Endothelial cell of umbilical vein (primary cell): ENCODE measurements around the gene SELP. TPM values are rescaled to one million over a fixed set of nuclear protein-coding genes. Genes with fewer than 3 reads are reported as not detected.

Source experiments
- BruUV-seq: library from RNA; stranded (reverse); fragments of 400-500 nt; replicated peaks from 2 replicates; lab custom pipeline; 2021; lab: Mats Ljungman, UMichigan
- CTCF ChIA-PET: fragments of 300-600, 350-600 bp; sonication (Branson Sonifier 250); formaldehyde crosslinking; loops from one replicate; lab custom pipeline; 2021; ENCODE audit warnings: antibody characterized with exemption, inconsistent platforms; lab: Charles Lee
- POLR2A ChIA-PET: fragments of 300-600, 350-600 bp; sonication (Branson Sonifier 250); formaldehyde crosslinking; loops from one replicate; lab custom pipeline; 2021; ENCODE audit warnings: antibody characterized with exemption, inconsistent platforms; lab: Charles Lee
- DNase-seq: peaks from one replicate; pipeline ENCODE4 v3.0.0-alpha.2; 2011; ENCODE audit warnings: low read depth, low spot score
- FAIRE-seq: peaks from 2 replicates; lab custom pipeline; 2011; peaks lifted over from hg19 to GRCh38; lab: Jason Lieb, UNC
- H2AFZ ChIP-seq: 2 replicates; pipeline ENCODE4 v1.6.0; 2012; ENCODE audit warnings: low read depth, low read length, control low read depth, inconsistent platforms
- H3K27ac ChIP-seq: 2 replicates; pipeline ENCODE4 v1.5.1; 2011; ENCODE audit warnings: low read depth, mild to moderate bottlenecking, control low read depth, low read length, moderate library complexity; ENCODE audit not compliant: insufficient read depth
- H3K27me3 ChIP-seq, 2 experiments: 2 replicates each; pipeline versions ENCODE4 v1.6.0 to v1.6.1; 2011; ENCODE audit warnings: low read length in 2 of 2, mixed read lengths in 1 of 2; ENCODE audit not compliant: control insufficient read depth in 2 of 2, insufficient read depth in 2 of 2
- H3K36me3 ChIP-seq, 2 experiments: 2 replicates in 1 of 2; 3 replicates in 1 of 2; pipeline ENCODE4 v1.5.1; 2011; ENCODE audit warnings: low read length in 2 of 2, mild to moderate bottlenecking in 1 of 2, moderate library complexity in 1 of 2; ENCODE audit not compliant: control insufficient read depth in 2 of 2, insufficient read depth in 2 of 2; ENCODE audit errors: extremely low read depth in 1 of 2
- H3K4me1 ChIP-seq: 3 replicates; pipeline ENCODE4 v1.5.1; 2011; ENCODE audit warnings: mild to moderate bottlenecking, low read length; ENCODE audit not compliant: control insufficient read depth, insufficient read depth; ENCODE audit errors: extremely low read depth
- H3K4me2 ChIP-seq: 2 replicates; pipeline ENCODE4 v1.6.1; 2011; ENCODE audit warnings: low read length, control low read depth, mixed read lengths; ENCODE audit not compliant: insufficient read depth
- H3K4me3 ChIP-seq, 3 experiments: fragments of 200-600 bp in 1 of 3; sonication (generic), shearing (Covaris generic) in 1 of 3; replicated peaks in 1 of 3; 2 replicates each; pipeline ENCODE4 v1.5.1; 2011 to 2016; ENCODE audit warnings: control low read depth in 3 of 3, low read length in 3 of 3, mild to moderate bottlenecking in 2 of 3, inconsistent platforms in 1 of 3, low read depth in 1 of 3, moderate library complexity in 1 of 3; ENCODE audit not compliant: insufficient read depth in 1 of 3
- H3K79me2 ChIP-seq: 2 replicates; pipeline ENCODE4 v1.6.0; 2012; ENCODE audit warnings: low read length, inconsistent platforms; ENCODE audit not compliant: control insufficient read depth, insufficient read depth
- H3K9ac ChIP-seq: replicated peaks from 2 replicates; pipeline ENCODE3; 2011; ENCODE audit warnings: low read length, control low read depth; ENCODE audit not compliant: insufficient read depth; ENCODE audit errors: extremely low read depth
- H3K9me1 ChIP-seq: replicated peaks from 3 replicates; pipeline ENCODE4 v1.6.0; 2011; ENCODE audit warnings: mild to moderate bottlenecking, low read length; ENCODE audit not compliant: control insufficient read depth, insufficient read depth; ENCODE audit errors: extremely low read depth
- H3K9me3 ChIP-seq: replicated peaks from 2 replicates; pipeline ENCODE4 v1.5.1; 2012; ENCODE audit warnings: low read length, inconsistent platforms; ENCODE audit not compliant: control insufficient read depth, insufficient read depth
- H4K20me1 ChIP-seq: replicated peaks from 2 replicates; pipeline ENCODE3; 2011; ENCODE audit warnings: mild to moderate bottlenecking, low read length; ENCODE audit not compliant: control insufficient read depth, insufficient read depth; ENCODE audit errors: extremely low read depth
- CTCF ChIP-seq, 2 donors: IDR thresholded peaks; 1 replicate in 1 of 2; 2 replicates in 1 of 2; pipeline ENCODE4 v1.5.1; 2011; ENCODE audit warnings: low read length in 2 of 2, mild to moderate bottlenecking in 2 of 2, moderate library complexity in 2 of 2, control low read depth in 1 of 2, inconsistent platforms in 1 of 2, low read depth in 1 of 2; ENCODE audit not compliant: insufficient read depth in 1 of 2; ENCODE audit errors: extremely low read depth in 1 of 2
- EZH2 ChIP-seq: IDR thresholded peaks from 2 replicates; pipeline ENCODE4 v1.6.1; 2012; ENCODE audit warnings: borderline replicate concordance, low read depth, mild to moderate bottlenecking, moderate library complexity, low read length, inconsistent platforms; ENCODE audit not compliant: severe bottlenecking
- FOS ChIP-seq: IDR thresholded peaks from 2 replicates; pipeline ENCODE4 v1.6.1; 2011; ENCODE audit warnings: mild to moderate bottlenecking, low read length, moderate library complexity, borderline replicate concordance; ENCODE audit not compliant: insufficient read depth
- GATA2 ChIP-seq: IDR thresholded peaks from 2 replicates; pipeline ENCODE4 v1.7.0; 2011; ENCODE audit warnings: low read depth, mild to moderate bottlenecking, moderate library complexity, mixed read lengths, low read length; ENCODE audit not compliant: insufficient read length, insufficient read depth
- JUN ChIP-seq: IDR thresholded peaks from 2 replicates; pipeline ENCODE4 v1.6.1; 2011; ENCODE audit warnings: borderline replicate concordance, low read depth; ENCODE audit not compliant: insufficient read length, insufficient read depth
- MAX ChIP-seq: IDR thresholded peaks from 2 replicates; pipeline ENCODE4 v1.6.1; 2011; ENCODE audit not compliant: insufficient read depth, insufficient read length
- MYC ChIP-seq: IDR thresholded peaks from one replicate; pipeline ENCODE4 v1.6.1; 2011; ENCODE audit warnings: mild to moderate bottlenecking, low read depth, low read length
- POLR2A ChIP-seq: IDR thresholded peaks from 2 replicates; pipeline ENCODE4 v1.6.1; 2012; ENCODE audit warnings: low read depth, mild to moderate bottlenecking, control low read depth, low read length
- POLR2AphosphoS5 ChIP-seq: IDR thresholded peaks from 2 replicates; pipeline ENCODE4 v1.6.1; 2012; ENCODE audit warnings: low read depth, mild to moderate bottlenecking, control low read depth, low read length, moderate library complexity; ENCODE audit not compliant: insufficient read depth
- dilution Hi-C: fragments of 300-500 bp; cut with MboI; formaldehyde crosslinking; loops from one replicate; pipeline ENCODE4 v1.15.0; 2019; ENCODE audit warnings: low sequenced_read_pairs; ENCODE audit not compliant: extremely low pct_ligation_motif_present
- intact Hi-C: fragments of 100-400 bp; cut with micrococcal nuclease; formaldehyde crosslinking; loops from one replicate; pipeline ENCODE4 v1.10.0; 2022
- polyA plus RNA-seq, 4 experiments: library from polyadenylated mRNA; depleted of rRNA in 3 of 4; stranded (reverse) in 3 of 4; unstranded in 1 of 4; fragments of >200 nt; gene quantifications; 2 replicates each; pipeline versions ENCODE4 v1.2.1 to v1.2.3, GENCODE V29; 2011 to 2012; ENCODE audit warnings: missing spikeins in 1 of 4
- total RNA-seq: library from RNA; stranded (reverse); gene quantifications from 2 replicates; pipeline ENCODE4 v1.2.3, GENCODE V29; 2021

SELP gene
- total and polyA plus RNA-seq, 2 donors (not counting 3 experiments of a cell fraction or from before 2014, with no cell fraction given): 1.3 to 1.6 TPM

GRCh38 chr1:169588112-169588511 is 41.8 kb downstream of the SELP start:
- H3K27me3 ChIP-seq: peaks cover 4 to 7% of the 10 kb centered on the region in 2 experiments
- no peak for TF ChIP-seq CTCF (IDR thresholded peaks at IDR 0.05; ENCODE audit: extremely low read depth in 1 of 2, insufficient read depth in 1 of 2, low read depth in 1 of 2, low read length in 2 of 2)
- no peak for TF ChIP-seq MYC
- TF ChIP-seq POLR2A: no peak
- TF ChIP-seq MAX: no peak
- TF ChIP-seq JUN: no peak
- no peak for TF ChIP-seq FOS
- no peak for TF ChIP-seq POLR2AphosphoS5
- TF ChIP-seq GATA2: no peak
- TF ChIP-seq EZH2: no peak
- no peak for DNase-seq
- H3K9me3 ChIP-seq: no peaks in the 10 kb centered on the region
- no peaks in the 10 kb centered on the region for H3K4me1 ChIP-seq
- no peaks in the 10 kb centered on the region for H4K20me1 ChIP-seq
- no TSS peak for BruUV-seq
- no peak overlapping the region for H3K4me2 ChIP-seq
- no peaks in the 10 kb centered on the region for H3K9me1 ChIP-seq
- dilution Hi-C loops: no loop called here
- H3K36me3 ChIP-seq: no peaks in the 10 kb centered on the region
- H3K27ac ChIP-seq: no peak overlapping the region
- FAIRE-seq: no peak
- intact Hi-C loops: no loop called here
- ChIA-PET POLR2A (no interaction called here), CTCF (no interaction called here)
- no peak overlapping the region for H2AFZ ChIP-seq
- no peak overlapping the region for H3K4me3 ChIP-seq
- no peak overlapping the region for H3K9ac ChIP-seq
- no peaks in the 10 kb centered on the region for H3K79me2 ChIP-seq
